AG09309 (cell line): ENCODE data around the gene TFG.

Experiments
- DNase-seq: peaks from one replicate; pipeline ENCODE4 v3.0.0-alpha.2; 2010; ENCODE audit warnings: low read depth
- H3K4me3 ChIP-seq: 2 replicates; pipeline ENCODE4 v1.5.1; 2011; ENCODE audit warnings: mild to moderate bottlenecking, low read depth, low read length, moderate library complexity; ENCODE audit not compliant: control insufficient read depth
- TF ChIP-seq, protein P1 (sequence below): IDR thresholded peaks from 2 replicates; pipeline ENCODE4 v1.5.1; 2011; ENCODE audit warnings: mild to moderate bottlenecking, low read depth, low read length, inconsistent platforms; ENCODE audit not compliant: insufficient read depth, control insufficient read depth; ENCODE audit errors: missing control alignments

Gene TFG

DNA sequence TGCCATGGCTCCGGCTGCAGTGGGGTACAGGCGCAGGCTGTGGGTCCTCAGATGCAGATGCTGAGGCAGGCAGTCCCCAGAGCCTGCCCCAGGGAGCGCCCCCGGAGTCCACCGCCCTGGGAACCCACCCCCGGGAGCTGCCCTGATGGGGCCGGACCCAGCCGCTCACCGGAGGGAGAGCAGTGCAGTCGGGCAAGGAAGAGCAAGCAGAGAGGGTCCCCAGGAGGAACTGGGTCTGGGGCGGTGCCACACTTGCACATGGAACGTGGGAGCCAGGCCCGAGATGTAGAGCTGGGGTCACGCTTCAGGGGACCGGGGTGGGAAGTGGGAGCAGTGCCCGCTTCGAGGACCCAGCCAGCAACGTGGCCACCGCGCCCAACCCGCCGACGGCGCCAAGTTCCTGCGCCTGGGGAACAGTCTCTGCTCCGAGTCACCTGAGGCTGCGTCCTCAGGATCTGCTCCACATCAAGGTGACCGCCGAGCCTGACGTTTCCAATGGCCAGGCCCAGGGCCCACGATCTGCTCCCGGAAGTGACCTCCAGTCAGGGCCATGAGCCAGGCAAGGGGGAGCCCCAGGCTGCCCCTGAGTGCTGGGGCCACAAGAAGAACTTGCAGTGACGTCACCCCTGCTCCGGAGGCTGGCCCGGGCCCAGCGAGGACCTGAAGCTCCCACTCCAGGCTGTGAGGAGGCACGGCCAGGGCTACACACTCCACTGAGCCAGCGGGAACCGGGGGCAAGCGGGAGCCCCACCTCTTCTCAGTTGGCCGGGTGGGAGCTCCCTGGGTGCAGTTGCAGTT lies 27.0 kb upstream of the TFG start:
- DNase-seq = no peak
- TF ChIP-seq, protein P1, sequence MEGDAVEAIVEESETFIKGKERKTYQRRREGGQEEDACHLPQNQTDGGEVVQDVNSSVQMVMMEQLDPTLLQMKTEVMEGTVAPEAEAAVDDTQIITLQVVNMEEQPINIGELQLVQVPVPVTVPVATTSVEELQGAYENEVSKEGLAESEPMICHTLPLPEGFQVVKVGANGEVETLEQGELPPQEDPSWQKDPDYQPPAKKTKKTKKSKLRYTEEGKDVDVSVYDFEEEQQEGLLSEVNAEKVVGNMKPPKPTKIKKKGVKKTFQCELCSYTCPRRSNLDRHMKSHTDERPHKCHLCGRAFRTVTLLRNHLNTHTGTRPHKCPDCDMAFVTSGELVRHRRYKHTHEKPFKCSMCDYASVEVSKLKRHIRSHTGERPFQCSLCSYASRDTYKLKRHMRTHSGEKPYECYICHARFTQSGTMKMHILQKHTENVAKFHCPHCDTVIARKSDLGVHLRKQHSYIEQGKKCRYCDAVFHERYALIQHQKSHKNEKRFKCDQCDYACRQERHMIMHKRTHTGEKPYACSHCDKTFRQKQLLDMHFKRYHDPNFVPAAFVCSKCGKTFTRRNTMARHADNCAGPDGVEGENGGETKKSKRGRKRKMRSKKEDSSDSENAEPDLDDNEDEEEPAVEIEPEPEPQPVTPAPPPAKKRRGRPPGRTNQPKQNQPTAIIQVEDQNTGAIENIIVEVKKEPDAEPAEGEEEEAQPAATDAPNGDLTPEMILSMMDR = no peak
- H3K4me3 ChIP-seq = no peak overlapping the region

DNA sequence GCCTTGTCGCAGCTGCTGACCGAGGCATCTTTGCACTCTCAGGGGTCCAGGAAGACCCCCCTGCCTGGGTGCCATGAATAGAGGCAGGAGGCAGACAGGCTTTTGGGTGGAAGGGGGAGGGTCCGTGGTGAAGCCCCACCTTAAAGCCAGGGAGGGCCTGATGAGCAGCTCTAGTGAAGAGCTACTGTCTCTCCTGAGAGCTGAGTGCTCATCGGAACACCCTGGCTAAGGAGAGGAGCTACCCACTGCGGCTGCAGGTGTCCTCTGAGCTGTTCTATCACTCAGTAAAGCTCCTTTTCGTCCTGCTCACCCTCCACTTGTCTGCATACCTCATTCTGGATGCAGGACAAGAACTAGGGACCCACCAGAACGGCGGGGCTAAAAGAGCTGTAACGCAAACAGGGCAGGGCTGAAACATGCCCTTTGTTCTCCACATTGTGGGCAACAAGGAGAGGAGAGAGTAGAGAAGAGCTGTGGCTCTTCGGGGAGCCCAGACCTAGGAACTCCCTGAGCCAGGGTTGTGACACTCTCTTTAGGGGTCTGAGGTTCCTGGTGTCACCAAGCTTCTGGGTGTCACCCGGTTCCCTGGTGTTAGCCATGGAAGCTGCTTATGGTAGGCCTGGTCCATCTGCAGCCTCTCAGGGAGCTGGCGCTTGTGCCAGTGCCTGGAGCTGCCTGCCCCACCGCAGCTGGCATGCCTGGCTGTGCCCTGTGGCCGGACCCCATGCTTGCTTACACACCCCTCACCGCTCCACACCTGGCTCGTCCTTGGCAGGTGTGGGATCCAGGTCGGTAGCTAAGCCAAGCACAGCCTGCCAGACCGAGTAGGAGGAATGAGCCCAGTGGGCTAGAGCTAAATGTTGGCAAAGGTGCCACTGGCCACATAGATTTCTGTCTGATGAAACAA lies 26.2 kb upstream of the TFG start:
- no peak for DNase-seq
- TF ChIP-seq, protein P1 = no peak
- H3K4me3 ChIP-seq = no peak overlapping the region

GRCh38 chr3:100693225-100693624 lies 16.1 kb upstream of the TFG start:
- no peak for DNase-seq
- H3K4me3 ChIP-seq = no peak overlapping the region
- TF ChIP-seq, protein P1 = no peak

DNA sequence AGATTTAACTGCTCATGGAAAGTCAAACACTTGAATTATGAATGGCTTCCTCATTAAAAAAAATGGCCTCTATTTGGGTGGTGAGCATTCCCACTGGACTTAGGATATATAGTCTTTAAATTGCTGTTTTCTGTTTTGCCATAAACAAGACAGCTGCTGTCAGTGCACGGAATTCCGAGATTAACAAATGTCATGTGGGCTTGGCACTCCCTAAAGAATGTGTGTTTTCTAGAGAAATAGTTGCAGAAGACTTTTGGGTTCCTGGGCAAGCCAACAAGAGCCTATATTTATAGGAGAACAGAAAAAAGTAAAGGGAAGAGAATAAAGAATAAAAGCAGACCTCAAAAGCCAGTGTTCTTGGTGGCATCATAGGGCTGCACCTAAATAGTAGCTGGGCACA lies 13.6 kb upstream of the TFG start:
- DNase-seq = no peak
- TF ChIP-seq, protein P1 = no peak
- no peak overlapping the region for H3K4me3 ChIP-seq

- no peak overlapping the region for H3K4me3 ChIP-seq
- DNase-seq = no peak
- TF ChIP-seq, protein P1 = no peak
Observed at GRCh38 chr3:100696161-100696560, 13.1 kb upstream of the TFG start.

DNA sequence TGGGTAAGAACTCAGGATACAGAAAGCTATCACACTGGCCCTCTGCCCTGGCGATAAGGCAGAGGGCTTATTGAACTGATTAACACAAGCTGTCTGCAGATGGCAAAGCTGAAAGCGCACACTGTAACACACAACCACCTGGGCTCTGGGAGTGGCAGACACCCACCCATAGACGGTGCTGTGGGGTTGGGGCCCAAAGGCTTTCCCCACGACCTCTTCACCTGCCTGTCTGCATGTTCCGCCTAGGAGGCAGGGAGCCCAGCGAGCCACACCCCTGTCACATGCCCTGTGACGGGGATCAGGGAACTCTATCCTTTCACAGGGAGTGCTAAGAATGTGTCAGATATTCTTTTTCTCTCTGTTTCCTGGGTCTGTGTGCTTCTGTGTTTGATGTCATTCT lies 12.1 kb upstream of the TFG start:
- TF ChIP-seq, protein P1 = no peak
- no peak for DNase-seq
- no peak overlapping the region for H3K4me3 ChIP-seq
